Natural killer cell treated with Interleukin-12 subunit alpha and Interleukin-12 subunit beta and Interleukin-15 and Interleukin-18, amount 100 ng/mL, for 72 hours (primary cell): ENCODE measurements around the gene GRIN2A. TPM values are rescaled to one million over a fixed set of nuclear protein-coding genes. Genes with fewer than 3 reads are reported as not detected.

Experiments
- ATAC-seq, 2 donors: fragments of 150-1000 bp; cut with Tn5 transposase in 1 of 2; sonication (Bioruptor Pico), chemical (Tn5 transposase) in 1 of 2; 2 replicates each; pipeline ENCODE4 v1.10.0; 2021
- DNase-seq: peaks from one replicate; pipeline ENCODE4 v3.0.0; 2022; ENCODE audit warnings: low spot score
- H3K27ac Mint-ChIP-seq, 2 donors: 1 replicate in 1 of 2; 2 replicates in 1 of 2; pipeline ENCODE4 v1.8.0; 2022; ENCODE audit warnings: mixed read lengths in 2 of 2, mild to moderate bottlenecking in 1 of 2, moderate library complexity in 1 of 2
- H3K27me3 Mint-ChIP-seq, 2 donors: 1 replicate in 1 of 2; 2 replicates in 1 of 2; pipeline ENCODE4 v1.8.0; 2022; ENCODE audit warnings: mixed read lengths in 2 of 2
- H3K36me3 Mint-ChIP-seq: one replicate; pipeline ENCODE4 v1.8.0; 2022; ENCODE audit warnings: mixed read lengths
- H3K4me1 Mint-ChIP-seq, 2 donors: 1 replicate in 1 of 2; 2 replicates in 1 of 2; pipeline ENCODE4 v1.8.0; 2022; ENCODE audit warnings: low read depth in 2 of 2, mixed read lengths in 2 of 2, mild to moderate bottlenecking in 1 of 2
- H3K4me3 Mint-ChIP-seq: one replicate; pipeline ENCODE4 v1.8.0; 2022; ENCODE audit warnings: mixed read lengths
- H3K9me3 Mint-ChIP-seq: 2 replicates; pipeline ENCODE4 v1.8.0; 2022; ENCODE audit warnings: mixed read lengths
- total RNA-seq, 2 donors: library from RNA; stranded (reverse); gene quantifications; one replicate each; pipeline ENCODE4 v1.2.3, GENCODE V29; 2022

GRIN2A gene
- total RNA-seq, 2 donors from 2014 or later, result not detected

- Mint-ChIP-seq H3K27me3 (peaks cover 23 to 32% of the 10 kb centered on the region in 2 donors), H3K4me1 (no peaks in the 10 kb centered on the region), H3K4me3 (no peak overlapping the region), H3K36me3 (no peaks in the 10 kb centered on the region), H3K9me3 (no peaks in the 10 kb centered on the region), H3K27ac (no peak overlapping the region)
- no peak for ATAC-seq
- DNase-seq, result no peak
Observed at GRCh38 chr16:10172848-10173655, 9.2 kb downstream of the GRIN2A start.

GRCh38 chr16:10171221-10171620 is 11.0 kb downstream of the GRIN2A start:
- Mint-ChIP-seq H3K27me3 (peaks cover 19 to 36% of the 10 kb centered on the region in 2 donors), H3K27ac (no peak overlapping the region), H3K4me3 (no peak overlapping the region), H3K4me1 (no peaks in the 10 kb centered on the region), H3K36me3 (no peaks in the 10 kb centered on the region), H3K9me3 (no peaks in the 10 kb centered on the region)
- ATAC-seq, result no peak
- DNase-seq, result no peak

GRCh38 chr16:10169904-10170410 is 12.3 kb downstream of the GRIN2A start:
- Mint-ChIP-seq H3K9me3 (no peaks in the 10 kb centered on the region), H3K27ac (no peak overlapping the region), H3K4me1 (no peaks in the 10 kb centered on the region), H3K4me3 (no peak overlapping the region), H3K27me3 (peaks cover 24 to 48% of the 10 kb centered on the region in 2 donors), H3K36me3 (no peaks in the 10 kb centered on the region)
- ATAC-seq (no peak), DNase-seq (no peak)

GRCh38 chr16:10169031-10169430 is 13.2 kb downstream of the GRIN2A start:
- Mint-ChIP-seq H3K36me3 (no peaks in the 10 kb centered on the region), H3K27me3 (peaks cover 26 to 45% of the 10 kb centered on the region in 2 donors), H3K4me3 (no peak overlapping the region), H3K27ac (no peak overlapping the region), H3K4me1 (no peaks in the 10 kb centered on the region), H3K9me3 (no peaks in the 10 kb centered on the region)
- ATAC-seq, result no peak
- no peak for DNase-seq

- Mint-ChIP-seq H3K27me3 (peaks cover 26 to 43% of the 10 kb centered on the region in 2 donors), H3K4me3 (no peak overlapping the region), H3K27ac (no peak overlapping the region), H3K9me3 (no peaks in the 10 kb centered on the region), H3K36me3 (no peaks in the 10 kb centered on the region), H3K4me1 (no peaks in the 10 kb centered on the region)
- DNase-seq (no peak), ATAC-seq (no peak)
Observed at GRCh38 chr16:10168258-10168657, 14.0 kb downstream of the GRIN2A start.

DNA sequence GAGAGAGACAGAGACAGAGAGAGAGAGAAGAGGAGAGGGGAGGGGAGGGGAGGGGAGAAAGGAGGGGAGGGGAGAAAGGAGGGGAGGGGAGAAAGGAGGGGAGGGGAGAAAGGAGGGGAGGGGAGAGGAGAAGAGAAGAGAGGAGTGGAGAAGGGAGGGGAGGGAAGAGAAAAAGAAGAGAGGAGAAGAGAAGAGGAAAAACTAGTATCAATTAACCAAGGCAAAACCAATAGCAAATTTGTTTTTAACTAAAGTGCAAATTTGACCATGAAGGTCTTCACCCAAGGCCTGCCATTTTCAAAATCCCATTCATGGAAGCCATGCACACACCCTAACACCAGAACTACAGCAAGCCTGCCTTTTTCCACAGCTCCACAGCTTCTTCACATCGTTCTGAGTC is 16.6 kb downstream of the GRIN2A start:
- ATAC-seq, result no peak
- Mint-ChIP-seq H3K36me3 (no peaks in the 10 kb centered on the region), H3K27ac (no peak overlapping the region), H3K27me3 (peaks cover 25 to 51% of the 10 kb centered on the region in 2 donors), H3K4me3 (no peak overlapping the region), H3K4me1 (no peaks in the 10 kb centered on the region), H3K9me3 (no peaks in the 10 kb centered on the region)
- no peak for DNase-seq

DNA sequence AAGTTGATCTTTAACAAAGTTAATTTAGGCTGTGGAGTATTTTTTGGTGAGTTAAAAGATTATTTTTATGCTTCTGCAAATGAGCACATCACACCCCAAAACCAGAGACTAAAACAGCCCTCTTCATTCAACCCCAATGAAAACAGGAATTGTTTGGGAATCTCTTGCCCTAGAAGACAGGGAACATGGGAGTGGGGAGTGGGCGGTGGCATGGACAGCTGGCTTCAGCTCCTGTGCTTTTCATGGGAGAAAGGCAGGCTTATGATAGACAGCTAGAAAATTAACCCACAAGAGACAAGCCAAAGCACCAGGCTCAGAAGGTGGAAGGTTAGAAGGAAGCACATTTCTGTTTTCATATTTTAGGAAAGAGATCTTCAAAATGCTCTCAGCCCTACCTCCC is 19.2 kb downstream of the GRIN2A start:
- peaks cover 34 to 45% of the 10 kb centered on the region in 2 donors for H3K27me3 Mint-ChIP-seq
- no peaks in the 10 kb centered on the region for H3K9me3 Mint-ChIP-seq
- DNase-seq (no peak), ATAC-seq (no peak)
- no peaks in the 10 kb centered on the region for H3K36me3 Mint-ChIP-seq
- no peak overlapping the region for H3K27ac Mint-ChIP-seq
- no peaks in the 10 kb centered on the region for H3K4me1 Mint-ChIP-seq
- H3K4me3 Mint-ChIP-seq, result no peak overlapping the region

DNA sequence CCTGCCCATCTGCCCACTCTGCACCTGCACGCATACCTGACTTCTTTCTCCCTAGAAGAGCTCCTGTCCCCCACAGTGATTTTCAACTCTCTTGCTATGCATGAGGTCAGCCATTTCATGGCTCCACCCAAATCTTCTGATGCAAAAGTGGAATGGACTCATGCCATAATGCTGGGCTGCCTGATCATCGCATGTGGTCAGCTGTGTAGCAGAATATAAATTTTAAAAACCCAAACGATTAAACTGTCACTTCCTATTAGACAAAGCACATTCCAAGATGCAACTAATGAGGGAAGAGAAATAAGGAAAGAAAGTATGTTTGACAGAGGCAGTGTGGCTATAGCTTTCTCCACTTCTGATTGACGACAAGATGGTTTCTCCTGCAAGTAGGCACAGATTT is 26.1 kb downstream of the GRIN2A start:
- Mint-ChIP-seq H3K4me1 (no peaks in the 10 kb centered on the region), H3K9me3 (no peaks in the 10 kb centered on the region), H3K27me3 (peaks cover 36 to 47% of the 10 kb centered on the region in 2 donors), H3K36me3 (no peaks in the 10 kb centered on the region), H3K27ac (no peak overlapping the region), H3K4me3 (no peak overlapping the region)
- ATAC-seq, result no peak
- DNase-seq, result no peak

DNA sequence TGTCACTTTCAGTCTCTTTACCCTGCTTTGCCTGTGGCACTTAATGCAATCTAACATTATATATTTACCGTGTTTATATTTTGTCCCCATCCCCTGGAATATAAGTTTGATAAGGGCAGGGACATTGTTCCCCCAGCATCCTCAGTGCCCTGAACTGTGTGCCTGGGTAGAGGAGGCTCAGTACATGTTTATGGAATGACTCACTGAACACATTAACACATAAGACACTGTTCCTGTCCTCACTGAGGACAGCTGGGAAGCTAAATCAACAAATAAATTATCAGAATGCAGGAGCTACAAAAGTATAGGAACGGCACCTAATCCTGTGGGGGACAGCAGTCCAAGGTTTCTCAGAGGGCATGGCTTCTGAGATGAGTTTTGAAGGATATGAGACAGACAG is 27.8 kb downstream of the GRIN2A start:
- ATAC-seq, result no peak
- Mint-ChIP-seq H3K27me3 (peaks cover 36 to 48% of the 10 kb centered on the region in 2 donors), H3K27ac (no peak overlapping the region), H3K4me3 (no peak overlapping the region), H3K36me3 (no peaks in the 10 kb centered on the region), H3K9me3 (no peaks in the 10 kb centered on the region), H3K4me1 (no peaks in the 10 kb centered on the region)
- DNase-seq, result no peak

- H3K4me1 Mint-ChIP-seq, result no peaks in the 10 kb centered on the region
- no peaks in the 10 kb centered on the region for H3K9me3 Mint-ChIP-seq
- H3K27ac Mint-ChIP-seq, result no peak overlapping the region
- no peak overlapping the region for H3K4me3 Mint-ChIP-seq
- ATAC-seq (no peak), DNase-seq (no peak)
- H3K36me3 Mint-ChIP-seq, result no peaks in the 10 kb centered on the region
- H3K27me3 Mint-ChIP-seq, result peaks cover 33 to 48% of the 10 kb centered on the region in 2 donors
Observed at GRCh38 chr16:10153985-10154384, 28.2 kb downstream of the GRIN2A start.

DNA sequence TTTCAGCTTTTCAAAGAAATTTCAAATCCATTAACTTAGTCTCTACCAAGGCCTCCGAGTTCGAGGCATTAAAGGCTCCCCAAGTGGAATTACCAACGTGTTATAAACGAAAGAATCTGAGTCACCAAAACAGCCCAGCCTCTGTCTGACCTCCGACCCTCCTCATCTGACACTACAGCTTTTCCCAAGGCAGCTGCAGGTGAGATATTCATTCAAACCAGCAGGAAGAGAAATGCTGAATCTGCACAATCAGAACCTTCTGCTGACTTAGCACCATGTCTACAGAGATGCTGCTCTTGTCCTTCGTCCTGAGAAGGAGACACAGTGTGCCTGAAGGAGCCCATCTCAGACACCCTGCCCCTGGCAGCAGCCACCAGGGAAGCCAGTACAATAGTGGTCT is 30.5 kb downstream of the GRIN2A start:
- ATAC-seq, result no peak
- H3K27me3 Mint-ChIP-seq, result peaks cover 24 to 46% of the 10 kb centered on the region in 2 donors
- H3K36me3 Mint-ChIP-seq, result no peaks in the 10 kb centered on the region
- H3K27ac Mint-ChIP-seq, result no peak overlapping the region
- H3K9me3 Mint-ChIP-seq, result no peaks in the 10 kb centered on the region
- H3K4me1 Mint-ChIP-seq, result no peaks in the 10 kb centered on the region
- DNase-seq, result no peak
- no peak overlapping the region for H3K4me3 Mint-ChIP-seq

- no peaks in the 10 kb centered on the region for H3K36me3 Mint-ChIP-seq
- H3K27me3 Mint-ChIP-seq, result peaks cover 17 to 38% of the 10 kb centered on the region in 2 donors
- no peak for DNase-seq
- no peaks in the 10 kb centered on the region for H3K4me1 Mint-ChIP-seq
- H3K9me3 Mint-ChIP-seq, result no peaks in the 10 kb centered on the region
- H3K27ac Mint-ChIP-seq, result no peak overlapping the region
- H3K4me3 Mint-ChIP-seq, result no peak overlapping the region
- ATAC-seq, result no peak
Observed at GRCh38 chr16:10150906-10151305, 31.3 kb downstream of the GRIN2A start.

DNA sequence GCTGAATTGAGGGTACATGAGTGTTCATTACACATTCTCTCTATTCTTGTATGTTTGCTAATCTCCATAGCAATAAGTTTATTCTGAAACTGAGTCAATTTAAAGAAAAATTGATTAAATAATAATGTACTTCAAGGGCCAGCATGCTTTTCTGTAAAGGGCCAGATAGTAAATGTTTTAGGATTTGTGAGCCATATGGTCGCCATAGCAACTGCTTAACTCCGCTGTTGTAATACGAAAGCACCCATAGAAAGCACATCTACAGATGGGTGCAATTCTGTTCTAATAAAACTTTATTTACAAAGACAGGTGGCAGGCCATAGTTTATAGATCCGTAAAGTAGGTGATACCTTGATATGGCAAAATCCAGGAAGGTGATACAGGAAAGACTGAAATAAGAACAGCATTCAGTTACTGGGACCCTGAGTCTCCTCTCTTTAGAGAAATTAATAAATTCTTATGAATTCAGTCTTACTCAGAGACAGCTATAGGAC is 36.6 kb downstream of the GRIN2A start:
- Mint-ChIP-seq H3K9me3 (no peaks in the 10 kb centered on the region), H3K4me3 (no peak overlapping the region), H3K4me1 (no peaks in the 10 kb centered on the region), H3K27ac (no peak overlapping the region), H3K36me3 (no peaks in the 10 kb centered on the region), H3K27me3 (peaks cover 9 to 25% of the 10 kb centered on the region in 2 donors)
- ATAC-seq (no peak), DNase-seq (no peak)

- Mint-ChIP-seq H3K4me3 (no peak overlapping the region), H3K4me1 (no peaks in the 10 kb centered on the region), H3K27ac (no peak overlapping the region), H3K9me3 (no peaks in the 10 kb centered on the region), H3K27me3 (peaks cover 4 to 14% of the 10 kb centered on the region in 2 donors), H3K36me3 (no peaks in the 10 kb centered on the region)
- no peak for ATAC-seq
- no peak for DNase-seq
Observed at GRCh38 chr16:10141671-10142070, 40.6 kb downstream of the GRIN2A start.
